HG03558 (cell line): ENCODE measurements around the gene TCF7L2.
"Not testable (repeated sequence)": the region's sequence is repeated elsewhere in the genome, so short reads cannot be mapped to it uniquely, and the experiment has no call there.

Experiments used
- ATAC-seq: cut with Tn5 transposase; IDR thresholded peaks from one replicate; pipeline ENCODE4 v1.9.1; 2021; ENCODE audit warnings: moderate number of reproducible peaks; ENCODE audit not compliant: unreplicated experiment; ENCODE audit errors: extremely low read depth

Gene TCF7L2

DNA sequence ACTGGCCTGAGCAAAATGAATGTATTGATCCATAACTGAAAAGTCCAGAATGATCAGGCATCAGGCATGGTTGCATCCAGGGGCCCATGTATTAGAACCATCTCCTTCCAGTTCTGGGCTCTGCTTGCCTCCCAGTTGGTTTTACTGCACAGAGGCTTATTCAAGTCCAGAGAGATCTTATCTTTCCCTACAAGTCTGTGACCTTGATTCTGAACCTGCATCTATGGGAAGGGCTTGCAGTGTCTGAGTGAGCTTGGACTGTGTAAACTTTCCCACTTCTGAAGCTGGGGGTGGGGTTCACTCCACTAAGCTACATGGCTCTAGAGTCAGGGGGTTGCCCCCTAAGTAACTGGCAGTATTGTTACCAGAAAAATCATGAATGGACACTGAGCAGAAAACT lies 136.2 kb downstream of the TCF7L2 start:
- no peak for ATAC-seq

DNA sequence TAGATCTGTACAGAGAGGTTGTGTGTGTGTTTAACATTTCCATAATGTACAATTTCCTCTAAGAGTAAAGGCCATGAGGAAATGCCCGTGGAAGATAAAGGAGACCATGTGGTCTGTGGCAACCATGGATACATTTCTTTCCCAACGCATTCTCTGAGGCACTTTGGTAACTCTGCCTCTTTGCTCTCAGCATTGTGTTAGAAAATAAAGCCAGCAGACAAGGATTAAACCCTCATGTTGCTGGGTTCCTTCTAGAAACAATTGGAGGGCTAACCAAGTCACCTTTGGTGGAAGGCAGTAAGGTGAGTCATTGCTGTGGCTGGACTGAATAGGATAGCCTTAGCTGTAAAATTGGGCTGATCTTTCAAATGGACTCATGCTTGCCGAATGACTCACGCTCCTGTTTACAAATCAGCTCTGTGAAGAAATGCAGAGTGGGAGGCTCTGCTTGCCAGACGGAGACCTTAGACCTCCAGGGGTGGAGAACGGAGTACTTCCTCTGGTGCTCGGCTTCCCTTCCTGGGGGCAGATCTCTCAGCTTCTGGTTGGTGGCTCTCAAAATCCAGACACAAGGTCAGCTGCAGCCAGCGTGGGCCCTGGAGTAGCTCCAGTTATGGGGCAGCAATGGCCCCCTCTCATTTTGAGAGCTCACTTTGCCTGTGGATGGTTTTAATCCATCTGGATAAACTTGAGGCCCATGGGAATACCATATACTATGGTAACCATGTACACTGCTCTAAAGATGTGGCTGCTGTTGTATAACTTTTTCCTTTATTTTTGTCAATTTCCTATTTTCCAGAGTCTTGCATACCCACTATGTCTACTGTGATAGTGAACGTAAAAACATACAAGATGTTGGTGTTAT lies 137.3 kb downstream of the TCF7L2 start:
- no peak for ATAC-seq

- no peak for ATAC-seq
These were observed 138.1 kb downstream of the TCF7L2 start for GRCh38 chr10:113088194-113088593.

- ATAC-seq = no peak
These were observed 139.5 kb downstream of the TCF7L2 start for GRCh38 chr10:113089551-113089950.

DNA sequence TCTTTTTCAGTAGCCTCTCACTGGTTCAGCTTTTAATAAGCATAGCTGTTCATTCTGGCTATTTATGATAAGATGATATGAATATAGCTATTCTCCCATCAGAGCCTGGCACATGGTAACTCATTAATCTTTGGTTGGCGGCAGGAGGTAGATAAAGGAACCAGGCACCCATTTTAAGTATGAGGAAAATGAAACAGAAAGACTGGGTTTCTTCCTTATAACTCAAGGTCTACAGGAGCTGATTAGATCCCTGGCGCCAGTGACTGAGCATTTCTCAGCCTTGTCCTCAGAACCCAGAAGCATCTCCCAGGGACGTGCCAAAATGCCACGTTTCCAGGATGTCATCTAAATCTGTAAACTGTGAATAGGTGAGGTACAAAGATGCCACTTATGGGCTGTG lies 141.9 kb downstream of the TCF7L2 start:
- ATAC-seq = no peak

- ATAC-seq = peak; percentile 58
These were observed 143.4 kb downstream of the TCF7L2 start for GRCh38 chr10:113093188-113094113.

GRCh38 chr10:113094114-113094486 lies 144.1 kb downstream of the TCF7L2 start:
- peak; percentile 61 for ATAC-seq

- no peak for ATAC-seq
These were observed 145.5 kb downstream of the TCF7L2 start for GRCh38 chr10:113095419-113096127.

- no peak for ATAC-seq
These were observed 146.3 kb downstream of the TCF7L2 start for GRCh38 chr10:113096128-113096996.

- ATAC-seq = no peak
These were observed 147.0 kb downstream of the TCF7L2 start for GRCh38 chr10:113097036-113097435.

DNA sequence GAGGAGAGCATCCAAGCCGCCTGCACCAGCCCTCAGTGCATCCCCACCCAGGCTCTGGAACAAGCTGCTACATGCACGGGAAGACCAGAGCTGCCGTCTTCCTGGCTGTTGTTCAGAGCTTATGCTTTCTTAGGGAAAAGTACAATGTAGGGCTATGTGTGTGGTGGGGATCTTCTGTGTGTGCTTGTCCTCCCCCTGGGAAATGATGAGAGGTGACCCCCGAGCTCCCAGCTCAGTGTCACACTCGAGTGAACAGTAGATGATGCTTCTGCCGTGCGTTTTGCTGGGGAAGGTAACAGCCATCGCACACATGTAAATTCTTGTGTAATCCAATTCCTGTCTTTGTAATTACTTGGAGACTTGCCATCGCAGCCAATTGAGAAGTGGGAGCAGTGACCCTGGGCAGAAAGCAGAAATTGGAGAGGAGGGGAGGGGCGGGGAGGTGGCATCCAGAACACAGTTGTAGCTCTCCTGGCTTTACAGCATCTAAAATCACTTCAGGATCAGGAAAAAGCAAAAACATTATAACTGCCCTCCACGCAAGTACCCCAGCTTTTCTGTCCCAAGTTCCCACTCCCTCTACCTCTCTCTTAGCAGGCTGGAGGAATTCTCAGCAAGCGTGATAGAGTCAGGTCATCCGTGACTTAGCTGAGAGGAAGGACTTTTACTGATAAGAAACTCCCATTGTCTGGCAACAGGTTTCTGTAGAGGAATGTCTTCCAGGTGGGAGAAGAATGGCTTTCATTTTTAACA lies 149.6 kb downstream of the TCF7L2 start:
- ATAC-seq = no peak

GRCh38 chr10:113100281-113100680 lies 150.2 kb downstream of the TCF7L2 start:
- ATAC-seq = no peak

DNA sequence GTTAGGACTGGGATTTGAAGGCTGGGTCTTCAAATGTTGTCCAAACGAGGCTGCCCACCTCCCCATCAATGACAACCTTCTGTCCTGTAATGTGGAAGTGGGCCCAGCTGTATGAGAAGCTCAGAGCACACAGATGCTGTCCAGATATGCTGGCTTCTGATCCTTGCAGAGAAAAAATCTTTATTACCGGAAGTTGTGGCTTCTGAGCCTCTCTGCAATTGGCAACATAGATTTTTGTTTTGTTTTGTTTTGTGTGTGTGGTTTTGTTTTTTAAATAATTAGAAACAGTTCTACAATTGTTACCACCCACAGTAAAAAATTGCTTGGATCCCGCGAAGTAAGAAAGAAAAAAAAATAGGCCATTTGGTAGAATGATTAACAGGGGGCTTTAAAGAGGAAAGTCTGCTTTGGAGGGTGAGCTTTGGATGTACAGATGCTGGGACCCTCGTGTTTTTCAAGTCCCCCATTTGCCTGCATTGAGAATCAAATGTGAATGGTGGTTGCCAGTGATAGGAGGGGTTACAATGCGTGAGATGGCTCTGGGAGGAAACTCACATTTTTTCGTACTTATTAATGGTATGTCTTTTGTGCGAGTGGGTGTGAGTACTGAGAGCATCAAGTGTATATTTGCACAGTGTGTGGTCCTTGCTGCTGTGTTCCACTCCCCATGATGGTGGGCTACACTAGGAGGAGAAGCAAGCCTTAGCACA lies 153.2 kb downstream of the TCF7L2 start:
- ATAC-seq = no peak

- ATAC-seq = no peak
These were observed 154.0 kb downstream of the TCF7L2 start for GRCh38 chr10:113104047-113104446.

- ATAC-seq = no peak
These were observed 158.3 kb downstream of the TCF7L2 start for GRCh38 chr10:113108194-113108835.

GRCh38 chr10:113108948-113109347 lies 158.9 kb downstream of the TCF7L2 start:
- no peak for ATAC-seq

DNA sequence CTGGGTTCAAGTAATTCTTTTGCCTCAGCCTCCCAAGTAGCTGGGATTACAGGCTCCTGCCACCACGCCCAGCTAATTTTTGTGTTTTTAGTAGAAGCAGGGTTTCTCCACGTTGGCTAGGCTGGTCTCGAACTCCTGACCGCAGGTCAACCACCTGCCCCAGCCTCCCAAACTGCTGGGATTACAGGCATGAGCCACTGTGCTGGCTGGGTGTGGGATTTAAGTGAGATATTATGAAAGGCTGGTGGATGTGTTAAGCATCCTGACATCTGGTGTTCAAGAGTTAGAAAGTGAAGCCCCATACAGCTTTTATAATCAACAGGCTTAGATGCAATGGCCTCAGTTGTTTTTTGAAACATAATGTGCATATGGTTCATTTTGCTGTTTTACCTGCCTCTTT lies 159.4 kb downstream of the TCF7L2 start:
- not testable (repeated sequence) for ATAC-seq

- no peak for ATAC-seq
These were observed 161.2 kb downstream of the TCF7L2 start for GRCh38 chr10:113111260-113111659.
